Fibroblast of lung (primary cell): ENCODE measurements around the gene TBC1D5. TPM values are rescaled to one million over a fixed set of nuclear protein-coding genes. Genes with fewer than 3 reads are reported as not detected.
"Not testable (repeated sequence)": the region's sequence is repeated elsewhere in the genome, so short reads cannot be mapped to it uniquely, and the experiment has no call there.

Experiments
- DNase-seq, 2 donors: peaks; one replicate each; pipeline versions ENCODE4 v3.0.0 to v3.0.0-alpha.2; 2010; ENCODE audit warnings: low read depth in 2 of 2
- H2AFZ ChIP-seq: 2 replicates; pipeline ENCODE4 v1.5.1; 2012; ENCODE audit warnings: low read length, control low read depth, inconsistent platforms
- H3K27ac ChIP-seq: 2 replicates; pipeline ENCODE4 v1.5.1; 2011; ENCODE audit warnings: low read length, control low read depth; ENCODE audit not compliant: insufficient read depth
- H3K27me3 ChIP-seq: 2 replicates; pipeline ENCODE4 v1.5.1; 2011; ENCODE audit warnings: mild to moderate bottlenecking, low read length; ENCODE audit not compliant: control insufficient read depth, insufficient read depth
- H3K36me3 ChIP-seq: 2 replicates; pipeline ENCODE4 v1.5.1; 2011; ENCODE audit warnings: low read length; ENCODE audit not compliant: control insufficient read depth, insufficient read depth
- H3K4me1 ChIP-seq: 2 replicates; pipeline ENCODE4 v1.5.1; 2011; ENCODE audit warnings: low read length; ENCODE audit not compliant: control insufficient read depth, insufficient read depth; ENCODE audit errors: extremely low read depth
- H3K4me2 ChIP-seq: 2 replicates; pipeline ENCODE4 v1.5.1; 2011; ENCODE audit warnings: low read length, control low read depth; ENCODE audit not compliant: insufficient read depth; ENCODE audit errors: extremely low read depth
- H3K4me3 ChIP-seq, 4 experiments: fragments of 200-600 bp in 1 of 4; sonication (generic) in 1 of 4; replicated peaks in 1 of 4; 2 replicates each; pipeline ENCODE4 v1.5.1; 2011 to 2016; ENCODE audit warnings: low read length in 4 of 4, low read depth in 3 of 4, mild to moderate bottlenecking in 3 of 4, control low read depth in 2 of 4, inconsistent platforms in 1 of 4, mixed read lengths in 1 of 4; ENCODE audit not compliant: insufficient read depth in 1 of 4; ENCODE audit errors: control extremely low read depth in 1 of 4
- H3K79me2 ChIP-seq: 2 replicates; pipeline ENCODE4 v1.5.1; 2012; ENCODE audit warnings: mild to moderate bottlenecking, low read length, inconsistent platforms; ENCODE audit not compliant: control insufficient read depth, insufficient read depth
- H3K9ac ChIP-seq: 2 replicates; pipeline ENCODE4 v1.5.1; 2011; ENCODE audit warnings: mild to moderate bottlenecking, low read length, control low read depth; ENCODE audit not compliant: insufficient read depth
- H3K9me3 ChIP-seq: 2 replicates; pipeline ENCODE4 v1.5.1; 2012; ENCODE audit warnings: low read depth, low read length; ENCODE audit not compliant: control insufficient read depth, insufficient read depth
- H4K20me1 ChIP-seq: 2 replicates; pipeline ENCODE4 v1.5.1; 2011; ENCODE audit warnings: low read length; ENCODE audit not compliant: control insufficient read depth, insufficient read depth; ENCODE audit errors: extremely low read depth
- EZH2 ChIP-seq: IDR thresholded peaks from 2 replicates; pipeline ENCODE4 v1.5.1; 2012; ENCODE audit warnings: low read length, control low read depth, mild to moderate bottlenecking; ENCODE audit errors: missing control alignments
- polyA plus RNA-seq, 2 donors: library from polyadenylated mRNA; depleted of rRNA in 1 of 2; stranded (reverse) in 1 of 2; unstranded in 1 of 2; fragments of >200 nt; gene quantifications; 2 replicates each; pipeline ENCODE4 v1.2.1, GENCODE V29; 2011 to 2012; ENCODE audit warnings: missing spikeins in 1 of 2
- total RNA-seq: library from RNA; depleted of rRNA; stranded (reverse); fragments of >200 nt; gene quantifications from 2 replicates; pipeline ENCODE4 v1.2.1, GENCODE V29; 2014
- TF ChIP-seq, protein P1 (sequence below), 2 donors: IDR thresholded peaks in 1 of 2; conservative IDR thresholded peaks in 1 of 2; 1 replicate in 1 of 2; 2 replicates in 1 of 2; pipeline ENCODE4 v1.5.1; 2011 to 2012; ENCODE audit warnings: low read length in 2 of 2, control low read depth in 1 of 2, inconsistent platforms in 1 of 2, low read depth in 1 of 2, mild to moderate bottlenecking in 1 of 2

Gene TBC1D5
- total and polyA plus RNA-seq, 2 donors (not counting 1 experiment from before 2014, with no cell fraction given): 43.6 to 129 TPM

DNA sequence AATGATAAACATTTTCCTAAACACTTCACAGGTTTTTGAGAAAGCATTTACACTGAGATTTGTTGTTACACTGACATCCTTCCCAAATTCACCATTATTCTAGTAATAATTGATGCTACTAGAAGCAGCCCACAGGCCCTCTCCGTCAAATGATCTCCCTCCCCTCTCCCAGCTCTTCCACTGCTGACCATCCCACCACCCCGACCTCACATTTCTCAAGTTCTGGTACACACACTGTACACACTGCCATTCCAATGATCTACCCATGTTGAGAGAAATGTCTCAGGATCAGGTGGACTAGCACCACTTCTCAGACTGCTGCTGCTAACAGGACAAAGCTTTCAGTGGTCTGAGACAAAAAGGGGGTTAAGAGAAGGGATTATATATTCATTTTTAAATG lies 3.5 kb downstream of the TBC1D5 start:
- TF ChIP-seq, protein P1, sequence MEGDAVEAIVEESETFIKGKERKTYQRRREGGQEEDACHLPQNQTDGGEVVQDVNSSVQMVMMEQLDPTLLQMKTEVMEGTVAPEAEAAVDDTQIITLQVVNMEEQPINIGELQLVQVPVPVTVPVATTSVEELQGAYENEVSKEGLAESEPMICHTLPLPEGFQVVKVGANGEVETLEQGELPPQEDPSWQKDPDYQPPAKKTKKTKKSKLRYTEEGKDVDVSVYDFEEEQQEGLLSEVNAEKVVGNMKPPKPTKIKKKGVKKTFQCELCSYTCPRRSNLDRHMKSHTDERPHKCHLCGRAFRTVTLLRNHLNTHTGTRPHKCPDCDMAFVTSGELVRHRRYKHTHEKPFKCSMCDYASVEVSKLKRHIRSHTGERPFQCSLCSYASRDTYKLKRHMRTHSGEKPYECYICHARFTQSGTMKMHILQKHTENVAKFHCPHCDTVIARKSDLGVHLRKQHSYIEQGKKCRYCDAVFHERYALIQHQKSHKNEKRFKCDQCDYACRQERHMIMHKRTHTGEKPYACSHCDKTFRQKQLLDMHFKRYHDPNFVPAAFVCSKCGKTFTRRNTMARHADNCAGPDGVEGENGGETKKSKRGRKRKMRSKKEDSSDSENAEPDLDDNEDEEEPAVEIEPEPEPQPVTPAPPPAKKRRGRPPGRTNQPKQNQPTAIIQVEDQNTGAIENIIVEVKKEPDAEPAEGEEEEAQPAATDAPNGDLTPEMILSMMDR (conservative IDR thresholded peaks at IDR 0.05 in 1 of 2, IDR thresholded peaks at IDR 0.05 in 1 of 2; ENCODE audit: low read depth in 1 of 2, low read length in 2 of 2): no peak
- TF ChIP-seq EZH2: no peak
- no peaks in the 10 kb centered on the region for H3K36me3 ChIP-seq
- no peaks in the 10 kb centered on the region for H3K9me3 ChIP-seq
- H3K4me1 ChIP-seq: peaks cover 6% of the 10 kb centered on the region
- no peak overlapping the region for H3K4me2 ChIP-seq
- no peak overlapping the region for H2AFZ ChIP-seq
- peaks cover 32% of the 10 kb centered on the region for H3K79me2 ChIP-seq
- H4K20me1 ChIP-seq: no peaks in the 10 kb centered on the region
- H3K4me3 ChIP-seq: no peak overlapping the region
- H3K27me3 ChIP-seq: no peaks in the 10 kb centered on the region
- H3K27ac ChIP-seq: no peak overlapping the region
- no peak for DNase-seq
- H3K9ac ChIP-seq: no peak overlapping the region

DNA sequence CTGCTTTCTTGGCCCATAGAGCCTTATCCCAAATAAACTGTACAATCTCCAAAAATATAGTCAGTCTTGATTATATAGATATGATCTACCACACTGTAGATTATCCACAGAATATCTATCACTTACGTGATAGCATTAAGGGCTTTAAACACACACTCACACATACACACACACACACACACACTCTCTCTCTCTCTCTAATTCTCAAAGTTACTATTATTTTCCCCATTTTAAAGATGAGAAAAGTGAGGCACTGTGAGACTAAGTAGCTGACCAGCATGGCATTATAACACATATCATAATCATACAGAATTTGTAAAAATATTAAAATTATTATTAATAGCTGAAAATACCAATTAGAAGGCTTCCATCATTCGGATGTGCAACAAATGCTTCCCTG lies 4.2 kb downstream of the TBC1D5 start:
- Histone ChIP-seq H3K79me2 (peaks cover 32% of the 10 kb centered on the region), H3K9me3 (no peaks in the 10 kb centered on the region), H3K27ac (no peak overlapping the region), H3K36me3 (no peaks in the 10 kb centered on the region), H4K20me1 (no peaks in the 10 kb centered on the region), H3K27me3 (no peaks in the 10 kb centered on the region), H3K4me3 (no peak overlapping the region), H3K4me1 (peaks cover 6% of the 10 kb centered on the region), H3K4me2 (no peak overlapping the region), H3K9ac (no peak overlapping the region), H2AFZ (no peak overlapping the region)
- TF ChIP-seq, protein P1 (conservative IDR thresholded peaks at IDR 0.05 in 1 of 2, IDR thresholded peaks at IDR 0.05 in 1 of 2; ENCODE audit: low read depth in 1 of 2, low read length in 2 of 2): no peak
- TF ChIP-seq EZH2: no peak
- DNase-seq: no peak

DNA sequence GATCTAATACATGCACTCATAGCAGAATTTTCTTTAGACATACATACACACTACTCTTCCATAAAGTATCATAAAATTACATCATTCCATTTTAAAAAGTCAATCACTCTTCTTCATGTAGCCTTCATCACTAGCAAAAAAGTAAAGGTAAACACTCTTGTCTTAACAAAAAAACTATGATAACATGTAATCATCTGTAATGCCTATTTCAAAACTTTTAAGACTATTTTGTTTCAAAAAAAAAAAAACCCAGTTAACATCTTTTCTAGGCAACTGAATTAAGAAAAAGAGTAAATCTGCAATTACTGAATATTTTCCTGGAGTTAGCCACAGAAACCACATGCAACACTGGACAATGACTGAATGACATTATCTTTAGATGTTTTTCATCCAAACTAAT lies 4.8 kb downstream of the TBC1D5 start:
- Histone ChIP-seq H3K4me3 (no peak overlapping the region), H3K79me2 (peaks cover 32% of the 10 kb centered on the region), H3K9me3 (no peaks in the 10 kb centered on the region), H3K9ac (no peak overlapping the region), H3K4me2 (no peak overlapping the region), H4K20me1 (no peaks in the 10 kb centered on the region), H2AFZ (no peak overlapping the region), H3K27me3 (no peaks in the 10 kb centered on the region), H3K4me1 (peaks cover 6% of the 10 kb centered on the region), H3K36me3 (no peaks in the 10 kb centered on the region), H3K27ac (no peak overlapping the region)
- DNase-seq: no peak
- no peak for TF ChIP-seq EZH2
- TF ChIP-seq, protein P1 (conservative IDR thresholded peaks at IDR 0.05 in 1 of 2, IDR thresholded peaks at IDR 0.05 in 1 of 2; ENCODE audit: low read depth in 1 of 2, low read length in 2 of 2): no peak

DNA sequence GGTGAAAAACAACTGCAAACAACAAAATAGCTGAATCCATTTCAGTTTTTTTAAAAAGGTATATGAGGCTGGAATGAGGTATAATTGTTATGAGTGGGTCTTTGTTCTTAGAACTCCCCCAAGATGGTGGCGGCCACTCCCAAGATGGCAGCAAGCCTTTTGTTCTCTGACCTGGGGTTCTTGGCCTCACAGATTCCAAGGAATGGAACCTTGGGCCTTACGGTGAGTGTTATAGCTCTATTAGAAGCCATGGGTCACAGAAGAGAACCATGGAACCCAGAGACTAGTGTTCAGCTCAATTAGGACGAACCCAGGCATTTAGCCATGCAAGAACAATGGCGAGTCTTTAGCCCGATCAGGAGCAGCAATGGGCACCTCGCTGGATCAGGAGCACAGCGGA lies 7.1 kb downstream of the TBC1D5 start:
- not testable (repeated sequence) for DNase-seq, H4K20me1 ChIP-seq, H3K36me3 ChIP-seq, H3K4me3 ChIP-seq, H2AFZ ChIP-seq, H3K9me3 ChIP-seq, H3K27me3 ChIP-seq, H3K27ac ChIP-seq, H3K9ac ChIP-seq, H3K4me1 ChIP-seq, H3K4me2 ChIP-seq
- H3K79me2 ChIP-seq: peaks cover 24% of the 10 kb centered on the region
